ENCODE results near the gene ATP6AP1. TPM values are rescaled to one million over a fixed set of nuclear protein-coding genes. Genes with fewer than 3 reads are reported as not detected.

Gene ATP6AP1, protein sequence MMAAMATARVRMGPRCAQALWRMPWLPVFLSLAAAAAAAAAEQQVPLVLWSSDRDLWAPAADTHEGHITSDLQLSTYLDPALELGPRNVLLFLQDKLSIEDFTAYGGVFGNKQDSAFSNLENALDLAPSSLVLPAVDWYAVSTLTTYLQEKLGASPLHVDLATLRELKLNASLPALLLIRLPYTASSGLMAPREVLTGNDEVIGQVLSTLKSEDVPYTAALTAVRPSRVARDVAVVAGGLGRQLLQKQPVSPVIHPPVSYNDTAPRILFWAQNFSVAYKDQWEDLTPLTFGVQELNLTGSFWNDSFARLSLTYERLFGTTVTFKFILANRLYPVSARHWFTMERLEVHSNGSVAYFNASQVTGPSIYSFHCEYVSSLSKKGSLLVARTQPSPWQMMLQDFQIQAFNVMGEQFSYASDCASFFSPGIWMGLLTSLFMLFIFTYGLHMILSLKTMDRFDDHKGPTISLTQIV
- 43.1 and 65.7 TPM in 2 replicates for total RNA-seq (ENCODE audit: low replicate concordance)

DNA sequence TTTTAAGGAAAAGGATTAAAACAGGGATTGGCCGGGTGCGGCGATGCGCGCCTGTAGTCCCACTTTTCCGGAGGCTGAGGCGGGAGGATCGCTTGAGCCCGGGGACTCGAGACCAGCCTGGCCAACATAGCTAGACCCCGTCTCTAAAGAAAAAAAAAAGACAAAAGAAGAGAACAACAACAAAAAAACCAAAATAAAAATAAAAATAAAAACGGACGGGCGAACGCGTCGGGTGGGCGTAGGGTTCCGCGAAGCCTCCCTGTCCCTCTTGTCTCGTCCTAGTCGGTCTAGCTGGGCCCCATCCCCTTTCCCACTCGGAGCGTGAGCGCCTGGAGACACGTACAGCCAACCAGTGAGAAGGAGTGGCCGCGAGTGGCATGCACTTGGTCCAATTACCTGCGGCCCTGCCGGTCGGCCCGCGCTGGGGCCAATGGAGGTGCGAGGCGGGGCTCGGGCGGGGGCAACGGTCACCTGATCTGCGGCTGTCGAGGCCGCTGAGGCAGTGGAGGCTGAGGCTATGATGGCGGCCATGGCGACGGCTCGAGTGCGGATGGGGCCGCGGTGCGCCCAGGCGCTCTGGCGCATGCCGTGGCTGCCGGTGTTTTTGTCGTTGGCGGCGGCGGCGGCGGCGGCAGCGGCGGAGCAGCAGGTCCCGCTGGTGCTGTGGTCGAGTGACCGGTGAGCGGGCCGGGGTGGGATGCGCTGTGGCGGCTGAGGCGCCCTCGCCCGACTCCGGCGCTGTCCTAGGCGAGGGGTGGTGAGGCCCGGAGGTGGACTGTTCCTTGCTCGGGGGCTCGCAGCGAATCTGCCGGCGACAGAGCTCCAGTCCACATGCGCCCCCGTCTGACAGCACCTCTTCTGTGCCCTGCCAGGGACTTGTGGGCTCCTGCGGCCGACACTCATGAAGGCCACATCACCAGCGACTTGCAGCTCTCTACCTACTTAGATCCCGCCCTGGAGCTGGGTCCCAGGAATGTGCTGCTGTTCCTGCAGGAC is at the start of gene ATP6AP1:
Gene ATP6AP1, plus strand, starts transcription at position 502 of the 996 bp plus-strand sequence. Its CDS starts 16 bp downstream, at position 518.

DNA sequence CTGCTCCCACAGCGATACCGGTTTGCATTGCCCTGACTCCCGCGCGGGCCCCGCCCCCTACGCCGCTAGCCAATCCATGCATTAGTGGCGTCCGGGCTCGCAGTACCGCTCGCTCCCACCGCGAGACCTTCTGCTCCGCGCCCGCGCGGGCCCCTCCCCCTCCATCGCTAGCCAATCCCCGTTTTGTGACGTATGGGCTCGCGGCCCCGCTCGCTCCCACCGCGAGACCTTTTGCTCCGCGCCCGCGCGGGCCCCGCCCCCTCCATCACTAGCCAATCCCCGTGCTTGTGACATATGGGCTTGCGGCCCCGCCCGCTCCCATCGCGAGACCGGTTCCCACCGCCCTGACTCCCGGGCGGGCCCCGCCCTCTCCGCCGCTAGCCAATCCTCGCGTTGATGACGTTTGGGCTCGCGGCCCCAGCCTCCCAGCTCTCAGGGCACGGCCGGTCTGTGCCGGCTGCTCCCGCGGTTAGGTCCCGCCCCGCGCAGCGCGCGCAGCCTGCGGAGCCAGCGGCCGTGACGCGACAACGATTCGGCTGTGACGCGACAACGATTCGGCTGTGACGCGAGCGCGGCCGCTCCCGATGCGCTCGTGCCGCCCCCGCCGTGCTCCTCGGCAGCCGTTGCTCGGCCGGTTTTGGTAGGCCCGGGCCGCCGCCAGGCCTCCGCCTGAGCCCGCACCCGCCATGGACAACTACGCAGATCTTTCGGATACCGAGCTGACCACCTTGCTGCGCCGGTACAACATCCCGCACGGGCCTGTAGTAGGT is 49.5 kb upstream of the ATP6AP1 start, which contains the start of gene EMD:
Gene EMD, plus strand, starts transcription at position 497 of the 770 bp plus-strand sequence. Its CDS starts 190 bp downstream, at position 687.

DNA sequence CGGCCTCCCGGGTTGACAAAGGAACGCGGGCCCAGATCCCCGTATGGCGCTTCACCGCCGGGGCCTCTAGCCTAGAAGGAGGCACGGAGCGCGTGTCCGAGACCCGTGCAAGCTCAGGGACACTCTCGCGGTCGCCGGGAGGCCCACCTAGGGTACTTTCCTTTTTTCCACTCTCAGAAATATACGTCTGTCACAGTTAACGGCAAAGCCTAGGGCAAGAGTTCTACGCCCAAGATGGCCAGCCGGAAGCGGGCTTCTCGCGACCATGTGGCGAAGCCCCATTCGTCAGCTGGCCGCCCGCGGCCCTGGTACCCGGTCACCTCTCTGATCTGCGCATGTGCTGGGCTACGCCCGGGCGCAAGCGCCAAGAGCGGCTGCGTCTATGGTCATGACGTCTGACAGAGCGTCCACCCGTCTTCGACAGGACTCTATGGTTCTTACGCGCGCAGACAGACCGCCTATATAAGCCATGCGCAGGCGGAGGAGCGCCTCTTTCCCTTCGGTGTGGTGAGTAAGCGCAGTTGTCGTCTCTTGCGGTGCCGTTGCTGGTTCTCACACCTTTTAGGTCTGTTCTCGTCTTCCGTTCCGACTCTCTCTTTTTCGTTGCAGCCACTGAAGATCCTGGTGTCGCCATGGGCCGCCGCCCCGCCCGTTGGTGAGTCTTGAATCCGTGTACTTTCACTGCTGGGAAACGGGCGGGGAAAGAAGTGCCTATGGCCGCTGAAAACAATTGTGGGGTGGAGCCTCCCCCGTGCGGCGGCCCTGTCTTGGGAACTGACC is 30.4 kb upstream of the ATP6AP1 start, which contains the start of gene RPL10:
Gene RPL10, plus strand, starts transcription at position 490 of the 780 bp plus-strand sequence. Its CDS starts 143 bp downstream, at position 633.

DNA sequence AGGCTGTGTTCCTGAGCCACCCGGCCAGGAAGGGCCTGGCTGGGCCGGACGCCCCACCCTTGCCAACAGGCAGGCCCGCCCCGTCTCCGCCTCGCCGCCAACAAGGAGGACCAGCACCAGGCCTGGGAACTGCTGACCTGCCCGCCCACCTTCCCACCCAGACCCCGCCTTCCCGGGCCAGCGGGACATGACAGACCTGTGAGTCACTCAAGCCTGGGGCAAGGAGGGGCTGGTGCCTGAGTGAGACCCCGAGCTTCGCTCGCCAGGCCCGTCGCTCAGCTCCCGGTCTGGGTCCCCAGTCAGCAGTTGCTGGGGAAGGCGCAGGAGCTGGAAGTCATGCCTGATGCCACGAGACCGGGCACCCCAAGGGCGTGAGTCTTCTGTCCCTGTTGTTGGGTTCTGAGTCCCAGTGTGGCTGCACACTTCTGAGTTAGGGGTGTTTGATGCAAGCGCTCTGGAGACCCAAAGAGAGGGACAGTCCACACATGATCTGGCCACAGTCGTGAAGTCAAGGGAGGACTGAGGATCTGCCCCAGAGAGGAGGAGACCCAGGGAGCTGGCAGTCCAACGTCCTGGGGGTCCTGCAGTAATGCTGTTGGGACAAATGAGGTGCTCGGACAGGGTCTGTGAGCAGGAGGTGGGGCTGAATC is 19.1 kb upstream of the ATP6AP1 start, which contains the start of gene DNASE1L1:
Gene DNASE1L1, minus strand, starts transcription at position 33 of the 650 bp plus-strand sequence. CDS start 3,686 bp downstream, outside the sequence.

DNA sequence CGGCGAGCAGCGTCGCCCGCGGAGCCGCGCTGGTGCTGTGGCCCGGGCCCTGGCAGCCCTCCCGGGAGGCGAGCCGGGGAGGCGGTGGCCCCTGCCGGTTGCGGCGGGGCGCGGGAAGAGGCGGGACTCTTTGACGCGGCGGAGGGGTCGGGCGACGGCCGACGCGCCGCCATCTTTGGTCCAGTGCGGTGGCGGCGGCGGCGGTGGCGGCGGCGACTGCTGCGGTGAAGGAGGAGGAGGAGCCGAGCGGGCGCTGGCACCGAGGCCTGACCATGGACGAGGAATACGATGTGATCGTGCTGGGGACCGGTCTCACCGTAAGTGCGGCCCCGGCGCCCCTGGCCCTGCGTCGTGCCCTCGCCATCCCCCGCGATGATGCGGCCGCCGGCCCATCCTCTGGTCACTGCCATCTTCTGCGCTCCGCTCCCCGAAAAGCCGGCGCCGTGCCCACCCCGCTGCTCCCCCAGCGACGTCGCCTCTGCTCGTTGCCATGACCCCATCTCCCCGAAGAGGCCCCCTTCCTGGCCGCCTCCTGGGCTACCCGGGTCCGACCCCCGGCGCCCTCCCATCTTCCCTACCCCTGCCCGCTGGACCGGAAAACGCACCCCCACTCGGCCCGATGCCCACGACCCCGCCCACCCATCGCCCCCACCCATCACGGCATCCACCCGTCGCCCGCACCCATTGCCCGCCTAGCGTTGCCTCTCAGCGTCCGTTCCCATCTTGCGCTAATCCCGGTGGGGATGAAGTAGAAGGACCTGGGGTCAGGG is 8.7 kb downstream of the ATP6AP1 start, which contains the start of gene GDI1:
Gene GDI1, plus strand, starts transcription at position 172 of the 770 bp plus-strand sequence. Its CDS starts 101 bp downstream, at position 273.

DNA sequence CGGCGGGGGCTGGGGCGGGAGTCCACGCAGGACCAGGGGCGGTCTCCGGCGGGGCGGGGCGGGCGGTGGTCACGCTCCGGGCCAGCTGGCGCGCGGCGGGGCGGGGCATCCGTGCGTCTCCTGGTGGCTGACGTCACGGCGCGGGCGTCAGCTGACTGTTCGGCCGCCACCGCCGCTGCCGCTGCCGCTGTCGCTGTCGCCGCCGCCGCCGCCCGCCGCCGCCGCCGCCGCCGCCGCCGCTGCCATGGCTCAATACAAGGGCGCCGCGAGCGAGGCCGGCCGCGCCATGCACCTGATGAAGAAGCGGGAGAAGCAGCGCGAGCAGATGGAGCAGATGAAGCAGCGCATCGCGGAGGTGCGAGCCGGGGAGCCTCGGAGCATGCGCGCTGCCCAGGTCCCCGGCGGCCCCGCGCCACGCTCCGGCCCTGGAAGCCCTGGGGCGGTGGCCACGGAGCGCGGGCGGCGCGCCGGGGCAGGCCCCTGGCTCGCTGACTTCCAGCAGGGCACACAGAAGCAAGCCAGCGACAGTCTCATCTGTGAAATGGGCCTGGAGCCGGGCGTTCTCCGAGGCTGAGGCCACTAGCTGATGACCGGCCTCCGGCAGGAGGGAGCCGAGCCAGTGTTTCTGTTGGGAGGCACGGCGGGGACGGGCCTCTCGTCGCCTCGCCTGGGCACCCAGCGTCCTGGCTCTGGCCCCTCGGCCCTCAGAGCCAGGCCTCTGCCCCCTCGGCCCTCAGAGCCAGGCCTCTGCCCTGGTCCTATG is 15.7 kb downstream of the ATP6AP1 start, which contains the start of gene FAM50A:
Gene FAM50A, plus strand, starts transcription at position 150 of the 763 bp plus-strand sequence. Its CDS starts 95 bp downstream, at position 245.

DNA sequence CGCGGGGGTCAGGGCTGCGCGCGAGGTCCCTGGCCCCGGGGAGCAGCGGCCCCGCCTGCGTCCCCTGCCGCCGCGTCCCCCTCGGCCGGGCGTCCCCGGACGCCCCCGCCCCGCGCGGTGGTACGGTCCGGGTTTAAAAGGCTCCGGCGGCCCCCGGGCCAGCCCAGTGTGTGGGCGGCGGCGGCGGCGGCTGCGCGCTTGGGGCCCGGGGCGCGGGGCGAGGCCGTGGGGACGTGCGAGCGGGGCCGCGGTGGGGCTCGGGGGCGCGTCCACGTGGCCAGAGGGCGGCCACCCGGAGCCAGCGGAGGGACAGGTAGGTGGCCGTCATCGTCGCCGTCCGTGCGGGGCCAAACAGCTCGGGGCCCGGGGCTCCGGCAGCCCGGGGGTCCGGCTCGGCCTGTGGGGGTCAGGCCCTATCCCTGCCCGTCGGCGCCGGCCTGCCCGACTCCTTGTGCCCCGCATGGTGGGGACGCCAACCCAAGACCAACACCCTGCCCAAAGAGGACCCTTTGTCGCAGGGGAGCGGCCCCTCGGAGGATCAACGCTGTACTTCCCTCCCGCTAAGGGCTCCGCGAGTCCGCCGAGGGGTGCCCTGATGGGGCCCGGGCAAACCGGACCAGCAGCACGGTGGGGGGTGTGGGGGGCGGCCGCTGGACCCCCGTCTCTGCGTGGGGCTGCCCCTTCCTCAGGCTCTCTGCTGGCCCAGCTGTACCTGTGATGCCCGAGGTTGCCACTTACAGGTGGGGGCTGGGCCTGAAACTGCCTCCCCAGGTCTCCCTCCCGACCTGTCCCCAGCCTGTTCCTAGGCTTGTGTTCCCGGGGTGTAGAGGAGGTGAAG is 29.9 kb downstream of the ATP6AP1 start, which contains the start of gene PLXNA3:
Gene PLXNA3, plus strand, starts transcription at position 166 of the 838 bp plus-strand sequence. CDS start 1,903 bp downstream, outside the sequence.

DNA sequence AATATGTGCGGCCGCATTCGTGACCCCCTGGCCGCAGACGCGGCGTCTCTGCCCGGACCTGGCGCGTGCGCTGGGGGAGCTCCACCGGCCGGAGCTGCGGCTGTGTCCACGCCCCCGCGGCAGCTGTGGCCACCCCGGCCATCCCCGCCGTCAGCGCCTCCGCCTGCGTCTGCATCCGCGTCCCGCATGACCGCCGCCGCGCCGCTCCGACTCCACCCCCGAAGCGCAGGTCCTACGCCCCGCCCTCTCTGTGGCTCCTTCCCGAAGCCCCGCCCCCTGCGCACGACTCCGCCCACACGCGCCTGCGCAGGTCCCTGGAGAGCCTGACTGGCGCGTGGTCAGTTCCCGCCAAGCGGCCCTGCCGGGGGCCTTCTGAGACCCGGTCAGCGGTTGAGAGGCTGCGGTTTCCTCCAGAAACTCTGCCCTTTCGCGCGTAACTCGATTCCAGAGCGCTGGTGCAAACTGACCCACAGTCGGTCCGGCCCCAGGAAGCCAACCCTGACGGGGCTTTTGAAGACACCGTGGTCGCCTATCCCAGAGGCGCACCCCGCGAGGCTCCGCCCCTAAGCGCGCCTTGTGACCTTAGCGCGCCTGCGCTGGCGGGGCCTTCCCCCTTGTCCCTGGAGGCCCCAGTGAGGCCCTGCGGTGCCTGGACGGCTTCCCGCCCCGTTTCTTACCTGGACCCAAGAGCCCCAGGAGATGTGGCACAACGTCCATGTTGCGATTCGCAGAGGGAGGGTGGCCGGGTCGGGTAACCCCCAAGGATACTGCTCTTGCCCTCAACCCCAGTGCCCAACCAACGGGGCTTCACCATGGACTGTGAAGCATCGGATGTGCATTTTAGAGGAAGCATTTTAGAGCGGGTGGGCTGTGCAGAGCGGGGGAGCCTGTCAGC is 50.5 kb downstream of the ATP6AP1 start, which contains the start of gene LAGE3:
Gene LAGE3, minus strand, starts transcription at position 554 of the 895 bp plus-strand sequence. Its CDS starts 366 bp downstream, at position 188.

Other genes with a start within 250 kb of the ATP6AP1 start
- gene OPN1MW, start 246.1 kb upstream of the ATP6AP1 start, total RNA-seq (ENCODE audit: low replicate concordance), result not detected in 2 replicates
- gene OPN1MW2, start 208.9 kb upstream of the ATP6AP1 start, total RNA-seq (ENCODE audit: low replicate concordance), result not detected in 2 replicates
- gene OPN1MW3, start 171.1 kb upstream of the ATP6AP1 start, total RNA-seq (ENCODE audit: low replicate concordance), result not detected in 2 replicates
- not detected in 2 replicates for gene TEX28, start 133.6 kb upstream of the ATP6AP1 start, total RNA-seq (ENCODE audit: low replicate concordance)
- not detected in 2 replicates for gene TKTL1, start 132.9 kb upstream of the ATP6AP1 start, total RNA-seq (ENCODE audit: low replicate concordance)
- 2,276 and 2,381 TPM in 2 replicates for gene FLNA, start 54.0 kb upstream of the ATP6AP1 start, total RNA-seq (ENCODE audit: low replicate concordance)
- gene EMD, start 49.4 kb upstream of the ATP6AP1 start, total RNA-seq (ENCODE audit: low replicate concordance), result 15.9 and 23.0 TPM in 2 replicates
- 1,663 and 2,613 TPM in 2 replicates for gene RPL10, start 30.3 kb upstream of the ATP6AP1 start, total RNA-seq (ENCODE audit: low replicate concordance)
- 34.3 and 98.6 TPM in 2 replicates for gene DNASE1L1, start 19.4 kb upstream of the ATP6AP1 start, total RNA-seq (ENCODE audit: low replicate concordance)
- 12.3 and 18.6 TPM in 2 replicates for gene TAFAZZIN, start 17.1 kb upstream of the ATP6AP1 start, total RNA-seq (ENCODE audit: low replicate concordance)
- gene GDI1, start 8.5 kb downstream of the ATP6AP1 start, total RNA-seq (ENCODE audit: low replicate concordance), result 115 and 175 TPM in 2 replicates
- gene FAM50A, start 15.5 kb downstream of the ATP6AP1 start, total RNA-seq (ENCODE audit: low replicate concordance), result 105 and 224 TPM in 2 replicates
- 9.6 and 17.3 TPM in 2 replicates for gene PLXNA3, start 29.6 kb downstream of the ATP6AP1 start, total RNA-seq (ENCODE audit: low replicate concordance)
- gene LAGE3, start 50.6 kb downstream of the ATP6AP1 start, total RNA-seq (ENCODE audit: low replicate concordance), result 14.9 and 16.4 TPM in 2 replicates
- 18.7 and 42.7 TPM in 2 replicates for gene UBL4A, start 57.9 kb downstream of the ATP6AP1 start, total RNA-seq (ENCODE audit: low replicate concordance)
- 11.6 and 12.5 TPM in 2 replicates for gene SLC10A3, start 62.0 kb downstream of the ATP6AP1 start, total RNA-seq (ENCODE audit: low replicate concordance)
- gene FAM3A, start 87.6 kb downstream of the ATP6AP1 start, total RNA-seq (ENCODE audit: low replicate concordance), result 32.1 and 41.5 TPM in 2 replicates
- 31.9 and 68.3 TPM in 2 replicates for gene G6PD, start 118.2 kb downstream of the ATP6AP1 start, total RNA-seq (ENCODE audit: low replicate concordance)
- gene IKBKG, start 118.9 kb downstream of the ATP6AP1 start, total RNA-seq (ENCODE audit: low replicate concordance), result 9.5 and 14.5 TPM in 2 replicates
- not detected in 2 replicates for gene CTAG1A, start 156.5 kb downstream of the ATP6AP1 start, total RNA-seq (ENCODE audit: low replicate concordance)
- gene CTAG1B, start 190.6 kb downstream of the ATP6AP1 start, total RNA-seq (ENCODE audit: low replicate concordance), result not detected in 2 replicates
- not detected in 2 replicates for gene CTAG2, start 224.9 kb downstream of the ATP6AP1 start, total RNA-seq (ENCODE audit: low replicate concordance)